ENCODE results near the gene ATG2B.
"Not testable (repeated sequence)": the region's sequence is repeated elsewhere in the genome, so short reads cannot be mapped to it uniquely, and the experiment has no call there.

Gene ATG2B

GRCh38 chr14:96383445-96383844, 20.3 kb upstream of the ATG2B start:
- in situ Hi-C loops (cut with MboI; ENCODE audit: low sequenced_read_pairs), result no loop called here

GRCh38 chr14:96380735-96381134, 17.6 kb upstream of the ATG2B start:
- in situ Hi-C loops (cut with MboI; ENCODE audit: low sequenced_read_pairs), result no loop called here

- in situ Hi-C loops (cut with MboI; ENCODE audit: low sequenced_read_pairs), result no loop called here
Observed at GRCh38 chr14:96376093-96376492, 13.0 kb upstream of the ATG2B start.

GRCh38 chr14:96373538-96373937, 10.4 kb upstream of the ATG2B start:
- in situ Hi-C loops (cut with MboI; ENCODE audit: low sequenced_read_pairs), result no loop called here

GRCh38 chr14:96370528-96370927, 7.4 kb upstream of the ATG2B start:
- in situ Hi-C loops (cut with MboI; ENCODE audit: low sequenced_read_pairs), result no loop called here

DNA sequence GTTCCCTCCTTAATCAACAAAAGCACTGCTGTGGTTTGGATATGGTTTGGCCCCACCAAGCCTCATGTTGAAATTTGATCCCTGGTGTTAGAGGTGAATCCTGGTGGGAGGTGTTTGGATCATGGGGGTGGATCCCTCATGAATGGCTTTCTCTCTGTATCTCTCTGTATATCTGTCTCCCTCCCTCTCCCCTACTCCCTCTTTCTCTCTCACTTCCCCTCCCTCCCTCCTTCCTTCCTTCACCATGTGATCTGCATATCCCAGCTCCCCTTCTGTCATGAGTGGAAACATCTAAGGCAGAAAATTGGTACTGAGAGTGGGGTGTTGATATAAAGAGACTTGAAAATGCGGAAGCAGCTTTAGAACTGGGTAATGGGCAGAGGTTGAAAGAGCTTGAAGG, 5.4 kb upstream of the ATG2B start:
- in situ Hi-C loops (cut with MboI; ENCODE audit: low sequenced_read_pairs), result no loop called here

GRCh38 chr14:96364962-96365361, 1.8 kb upstream of the ATG2B start:
- in situ Hi-C loops (cut with MboI; ENCODE audit: low sequenced_read_pairs), result no loop called here

DNA sequence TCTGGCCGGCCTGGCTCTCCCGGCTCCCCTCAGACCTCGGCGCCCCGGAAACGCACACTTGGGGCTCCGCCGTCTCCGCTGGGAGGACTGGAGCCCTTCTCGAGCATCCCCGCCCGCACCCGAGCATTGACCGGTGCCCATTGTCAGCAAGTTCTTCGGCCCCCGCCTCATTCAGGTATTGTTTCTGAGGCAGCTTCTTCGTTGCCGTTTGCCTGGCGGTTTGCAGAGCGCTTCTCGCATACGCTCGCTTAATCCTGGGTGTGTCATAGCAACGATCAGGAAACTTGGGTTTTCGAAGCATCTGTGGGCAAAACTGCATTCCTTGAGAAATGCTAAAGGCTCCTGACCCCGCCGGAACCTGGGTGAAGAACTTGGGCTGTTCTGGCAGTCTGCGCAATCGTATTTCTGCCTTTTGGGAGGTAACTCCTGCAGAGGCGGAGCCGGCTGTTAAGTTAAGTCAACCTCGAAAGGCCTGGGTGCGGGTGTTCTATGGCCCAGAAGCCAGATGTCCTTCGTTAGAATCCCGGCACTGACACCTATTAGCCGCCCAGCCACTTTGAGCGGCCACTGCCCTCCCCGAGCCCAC, 703 bp upstream of the ATG2B start:
- in situ Hi-C loops (cut with MboI; ENCODE audit: low sequenced_read_pairs), result no loop called here

DNA sequence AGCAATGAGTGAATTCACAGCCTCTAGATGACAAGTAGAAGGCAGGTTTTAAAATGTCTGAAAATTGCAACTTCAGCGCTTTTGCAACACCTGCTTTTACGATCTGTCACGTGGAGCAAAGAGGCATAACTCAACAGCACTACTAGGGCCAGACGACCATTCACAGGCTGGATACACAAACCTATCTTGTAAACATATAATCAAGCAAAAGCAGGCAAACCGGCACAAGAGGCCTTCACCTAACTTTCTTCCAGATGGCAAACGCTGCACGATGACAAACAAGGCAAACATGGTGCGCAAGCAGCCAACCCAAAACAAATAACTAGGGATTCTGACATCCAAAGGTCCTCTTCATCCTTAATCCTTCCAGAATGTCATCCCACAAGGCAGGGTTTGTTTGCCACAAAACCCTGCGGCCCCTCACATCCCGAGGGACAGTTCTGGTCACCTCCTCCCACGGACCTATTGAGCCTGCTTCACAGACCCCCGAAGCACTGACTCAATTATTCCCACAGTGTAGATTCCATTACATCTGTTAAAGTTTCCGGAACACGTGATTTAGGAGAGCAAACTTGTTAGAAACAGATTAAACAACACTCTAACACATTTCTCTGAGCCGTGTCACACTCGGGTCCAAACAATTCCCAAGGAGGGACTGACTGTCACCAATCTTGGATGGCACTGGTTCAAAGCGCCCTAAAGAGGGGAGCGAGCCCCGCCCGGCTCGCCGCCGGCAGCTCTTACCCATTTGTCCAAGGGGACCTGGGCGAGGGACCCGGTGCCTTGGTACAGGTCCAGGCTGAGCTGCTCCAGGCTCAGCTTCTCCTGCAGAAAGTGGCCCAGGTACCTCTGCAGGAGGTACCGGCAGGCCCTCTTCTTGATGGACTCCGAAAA, 823 bp downstream of the ATG2B start:
- in situ Hi-C loops (cut with MboI; ENCODE audit: low sequenced_read_pairs), result no loop called here

DNA sequence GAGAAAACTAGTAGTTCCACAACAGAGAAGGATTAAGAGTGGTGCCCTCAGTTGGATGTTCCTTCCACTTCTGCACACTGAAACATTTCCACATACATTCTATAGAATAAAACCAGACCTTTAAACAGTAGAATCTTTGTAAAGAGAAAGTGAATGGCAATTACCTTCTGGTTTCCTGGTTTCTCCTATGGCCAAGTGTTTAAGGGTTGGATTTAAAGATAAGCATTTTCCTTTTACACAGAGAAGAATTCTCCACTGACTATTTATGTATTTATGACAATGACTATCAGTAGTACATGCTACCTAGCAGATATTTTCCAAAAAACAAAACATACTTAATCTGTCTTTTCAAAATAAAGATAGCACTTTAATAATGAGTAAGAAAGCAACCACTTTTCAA, 3.2 kb downstream of the ATG2B start:
- in situ Hi-C loops (cut with MboI; ENCODE audit: low sequenced_read_pairs), result no loop called here

DNA sequence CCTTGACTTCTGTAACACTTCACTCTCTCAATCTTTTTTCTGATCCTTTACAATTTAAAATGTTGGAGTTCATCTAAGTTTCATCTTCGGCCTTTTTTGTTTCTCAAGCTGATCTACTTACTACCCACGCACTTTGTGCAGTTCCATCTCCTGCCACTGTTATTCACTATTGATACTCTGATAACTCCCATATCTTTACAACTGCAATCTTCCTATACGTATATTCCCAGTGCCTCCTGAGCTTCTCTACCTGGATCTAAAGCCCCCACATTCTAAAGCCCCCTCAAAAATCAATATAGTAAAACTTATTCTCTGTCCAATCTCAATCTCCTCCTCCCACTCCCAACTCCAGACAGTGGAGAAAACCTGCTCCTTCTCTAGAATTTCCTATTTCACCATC, 5.9 kb downstream of the ATG2B start:
- in situ Hi-C loops (cut with MboI; ENCODE audit: low sequenced_read_pairs), result no loop called here

GRCh38 chr14:96354246-96354645, 8.9 kb downstream of the ATG2B start:
- in situ Hi-C loops (cut with MboI; ENCODE audit: low sequenced_read_pairs), result no loop called here

- in situ Hi-C loops (cut with MboI; ENCODE audit: low sequenced_read_pairs), result no loop called here
Observed at GRCh38 chr14:96352708-96353107, 10.4 kb downstream of the ATG2B start.

DNA sequence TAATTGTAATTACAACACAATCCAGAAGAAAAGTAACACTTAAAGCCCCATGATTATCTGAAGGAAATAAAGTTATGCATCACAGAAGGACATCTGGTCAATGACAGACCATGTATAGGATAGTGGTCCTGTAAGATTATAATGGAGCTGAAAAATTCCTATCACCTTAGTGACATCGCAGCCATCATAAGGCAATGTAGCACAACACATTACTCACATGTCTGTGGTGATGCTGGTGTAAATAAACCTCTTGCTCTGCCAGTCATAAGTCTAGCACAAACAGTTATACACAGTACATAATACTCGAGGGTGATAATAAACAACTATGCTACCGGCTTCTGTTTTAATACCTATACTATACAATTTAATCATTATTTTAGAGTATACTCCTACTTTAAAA, 11.2 kb downstream of the ATG2B start:
- in situ Hi-C loops (cut with MboI; ENCODE audit: low sequenced_read_pairs), result no loop called here

- in situ Hi-C loops (cut with MboI; ENCODE audit: low sequenced_read_pairs), result no loop called here
Observed at GRCh38 chr14:96349286-96350075, 13.7 kb downstream of the ATG2B start.

DNA sequence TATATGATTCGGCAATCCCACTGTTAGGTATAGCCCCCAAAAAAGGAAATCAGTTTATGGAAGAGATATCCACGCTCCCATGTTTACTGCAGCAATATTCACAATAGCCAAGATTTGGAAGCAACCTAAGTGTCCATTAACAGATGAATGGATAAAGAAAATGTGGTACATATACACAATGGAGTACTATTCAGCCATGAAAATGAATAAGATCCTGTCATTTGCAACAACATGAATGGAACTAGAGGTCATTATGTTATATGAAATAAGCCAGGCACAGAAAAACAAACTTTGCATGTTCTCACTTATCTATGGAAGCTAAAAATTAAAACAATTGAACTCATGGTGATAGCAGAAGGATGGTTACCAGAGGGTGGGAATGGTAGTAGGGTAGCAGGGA, 15.2 kb downstream of the ATG2B start:
- in situ Hi-C loops (cut with MboI; ENCODE audit: low sequenced_read_pairs), result not testable (repeated sequence)

GRCh38 chr14:96345669-96346068, 17.5 kb downstream of the ATG2B start:
- in situ Hi-C loops (cut with MboI; ENCODE audit: low sequenced_read_pairs), result no loop called here

GRCh38 chr14:96341323-96341722, 21.8 kb downstream of the ATG2B start:
- in situ Hi-C loops (cut with MboI; ENCODE audit: low sequenced_read_pairs), result no loop called here

DNA sequence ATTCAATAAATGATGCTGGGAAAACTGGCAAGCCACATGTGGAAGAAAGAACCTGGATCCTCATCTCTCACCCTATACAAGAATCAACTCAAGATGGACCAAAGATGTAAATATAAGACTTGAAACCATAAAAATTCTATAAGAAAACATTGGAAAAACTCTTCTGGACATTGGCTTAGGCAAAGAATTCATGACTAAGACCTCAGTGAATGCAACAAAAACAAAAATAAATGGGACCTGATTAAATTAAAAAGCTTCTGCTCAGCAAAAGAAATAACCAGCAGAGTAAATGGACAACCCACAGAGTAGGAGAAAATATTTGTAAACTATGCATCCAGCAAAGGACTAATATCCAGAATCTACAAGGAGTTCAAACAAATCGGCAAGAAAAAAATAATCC, 24.6 kb downstream of the ATG2B start:
- in situ Hi-C loops (cut with MboI; ENCODE audit: low sequenced_read_pairs), result no loop called here

DNA sequence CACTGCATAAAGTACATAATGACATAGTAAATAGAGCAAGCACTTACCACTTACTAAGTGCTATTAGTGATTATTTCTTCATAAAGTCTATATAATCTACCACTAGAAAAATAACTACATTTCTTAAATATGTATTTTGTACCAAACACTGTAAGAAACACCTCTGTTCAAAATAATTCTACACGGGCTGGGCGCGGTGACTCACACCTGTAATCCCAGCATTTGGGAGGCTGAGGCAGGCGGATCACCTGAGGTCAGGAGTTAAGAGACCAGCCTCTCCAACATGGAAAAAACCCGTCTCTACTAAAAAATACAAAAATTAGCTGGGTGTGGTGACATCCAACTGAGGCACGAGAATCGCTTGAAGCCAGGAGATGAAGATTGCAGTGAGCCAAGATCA, 38.9 kb downstream of the ATG2B start:
- in situ Hi-C loops (cut with MboI; ENCODE audit: low sequenced_read_pairs), result no loop called here

DNA sequence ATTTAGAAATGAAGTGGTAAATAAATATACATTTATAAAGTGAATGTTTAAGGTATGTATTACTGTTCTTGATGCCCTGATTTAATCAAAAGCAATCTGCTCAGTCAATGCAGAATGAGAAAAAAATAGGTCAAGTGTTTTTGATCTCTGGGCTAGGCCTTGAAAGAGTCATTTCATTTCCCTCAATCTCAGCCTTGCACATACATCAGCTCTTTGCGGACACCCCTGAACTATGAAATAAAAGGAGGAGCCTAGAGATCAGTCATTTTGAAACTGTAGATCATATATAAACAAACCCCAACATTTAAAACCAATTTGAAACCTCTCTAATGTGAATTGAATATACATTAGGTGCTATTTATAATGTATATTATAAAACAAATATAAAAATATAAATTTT, 42.5 kb downstream of the ATG2B start:
- in situ Hi-C loops (cut with MboI; ENCODE audit: low sequenced_read_pairs), result no loop called here

- in situ Hi-C loops (cut with MboI; ENCODE audit: low sequenced_read_pairs), result no loop called here
Observed at GRCh38 chr14:96318836-96319235, 44.3 kb downstream of the ATG2B start.

Data from HL-60/S4 (cell line).